HUES6 (cell line): Measurements from ENCODE around the gene IL1R1.

Experiments
- H3K27ac ChIP-seq: 2 replicates; pipeline ENCODE4 v1.7.0; 2013; ENCODE audit warnings: low read depth, mild to moderate bottlenecking, low read length, inconsistent platforms
- H3K27me3 ChIP-seq: 2 replicates; pipeline ENCODE4 v1.6.1; 2013; ENCODE audit warnings: low read length; ENCODE audit not compliant: control insufficient read depth, insufficient read depth
- H3K36me3 ChIP-seq: 2 replicates; pipeline ENCODE4 v1.6.1; 2013; ENCODE audit warnings: low read length; ENCODE audit not compliant: control insufficient read depth, insufficient read depth
- H3K4me1 ChIP-seq: 2 replicates; pipeline ENCODE4 v1.6.1; 2013; ENCODE audit warnings: low read length; ENCODE audit not compliant: control insufficient read depth, insufficient read depth
- H3K4me3 ChIP-seq: 2 replicates; pipeline ENCODE4 v1.5.1; 2013; ENCODE audit warnings: low read depth, low read length
- H3K9ac ChIP-seq: one replicate; pipeline ENCODE4 v1.6.1; 2013; ENCODE audit warnings: mild to moderate bottlenecking, low read length
- H3K9me3 ChIP-seq: 2 replicates; pipeline ENCODE4 v1.6.1; 2013; ENCODE audit warnings: low read depth, low read length; ENCODE audit not compliant: control insufficient read depth, insufficient read depth

The IL1R1 gene

GRCh38 chr2:102190430-102191107, 48.0 kb downstream of the IL1R1 start:
- Histone ChIP-seq H3K27ac (no peak overlapping the region), H3K27me3 (peaks cover 38% of the 10 kb centered on the region), H3K36me3 (no peaks in the 10 kb centered on the region), H3K9ac (no peak overlapping the region), H3K4me3 (no peak overlapping the region), H3K4me1 (peaks cover 5% of the 10 kb centered on the region; the same call in 1 of the 2 replicates), H3K9me3 (no peaks in the 10 kb centered on the region)

- no peak overlapping the region for H3K4me3 ChIP-seq
- H3K4me1 ChIP-seq: peaks cover 5% of the 10 kb centered on the region; the same call in 1 of the 2 replicates
- H3K27ac ChIP-seq: no peak overlapping the region
- H3K9me3 ChIP-seq: no peaks in the 10 kb centered on the region
- H3K36me3 ChIP-seq: no peaks in the 10 kb centered on the region
- no peak overlapping the region for H3K9ac ChIP-seq
- peaks cover 30% of the 10 kb centered on the region for H3K27me3 ChIP-seq
These were observed 49.0 kb downstream of the IL1R1 start for GRCh38 chr2:102191501-102191900.

DNA sequence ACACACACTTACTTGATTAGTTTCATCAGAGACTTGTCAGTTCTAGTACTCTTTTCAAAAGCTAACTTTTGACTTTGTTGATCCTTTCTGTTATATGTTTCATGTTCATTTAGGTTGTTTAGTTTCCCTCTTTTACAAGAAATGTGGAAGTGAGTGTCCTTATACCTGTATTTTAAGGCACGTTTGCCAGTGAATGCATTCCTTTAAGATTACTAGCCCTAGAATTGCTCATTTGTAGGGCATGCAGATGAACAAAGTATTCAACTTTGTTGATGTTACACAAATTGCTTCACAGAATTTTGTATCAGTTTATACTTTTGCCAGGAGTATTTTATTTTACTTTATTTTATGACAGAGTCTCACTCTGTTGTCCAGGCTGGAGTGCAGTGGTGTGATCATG, 50.5 kb downstream of the IL1R1 start:
- Histone ChIP-seq H3K9ac (no peak overlapping the region), H3K4me1 (no peaks in the 10 kb centered on the region), H3K4me3 (no peak overlapping the region), H3K27me3 (peaks cover 15% of the 10 kb centered on the region), H3K36me3 (no peaks in the 10 kb centered on the region), H3K9me3 (no peaks in the 10 kb centered on the region), H3K27ac (no peak overlapping the region)

DNA sequence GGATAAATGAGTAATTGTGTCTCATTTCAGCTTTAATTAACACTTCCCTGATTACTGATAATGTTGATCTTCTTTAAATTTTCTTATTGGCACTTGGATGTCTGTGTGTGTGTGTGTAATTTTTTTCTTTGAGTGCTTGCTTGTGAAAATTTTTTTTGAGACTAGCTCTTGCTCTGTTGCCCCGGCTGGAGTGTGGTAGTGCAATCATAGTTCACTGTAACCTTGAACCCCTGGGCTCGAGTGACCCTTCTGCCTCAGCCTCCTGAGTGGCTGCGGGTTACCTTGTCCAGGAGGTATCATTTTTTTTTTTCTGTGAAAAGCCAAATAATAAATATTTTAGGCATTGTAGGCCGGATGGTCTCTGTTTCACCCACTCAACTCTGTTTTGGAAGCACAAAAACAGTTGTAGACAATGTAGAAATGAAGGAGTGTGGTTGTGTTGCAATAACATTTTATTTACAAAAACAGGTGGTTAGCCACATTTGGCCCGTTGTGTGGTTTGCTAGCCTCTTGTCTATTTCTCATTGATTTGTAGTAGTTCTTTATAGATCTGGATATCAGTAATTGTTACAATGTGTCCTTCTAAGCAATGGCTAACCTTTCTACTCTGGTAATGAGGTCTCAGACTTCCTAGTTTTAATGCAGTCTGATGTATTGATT, 52.2 kb downstream of the IL1R1 start:
- Histone ChIP-seq H3K36me3 (no peaks in the 10 kb centered on the region), H3K27ac (no peak overlapping the region), H3K27me3 (peaks cover 3% of the 10 kb centered on the region; the same call in 1 of the 2 replicates), H3K4me3 (no peak overlapping the region), H3K9me3 (no peaks in the 10 kb centered on the region), H3K4me1 (no peaks in the 10 kb centered on the region), H3K9ac (no peak overlapping the region)

DNA sequence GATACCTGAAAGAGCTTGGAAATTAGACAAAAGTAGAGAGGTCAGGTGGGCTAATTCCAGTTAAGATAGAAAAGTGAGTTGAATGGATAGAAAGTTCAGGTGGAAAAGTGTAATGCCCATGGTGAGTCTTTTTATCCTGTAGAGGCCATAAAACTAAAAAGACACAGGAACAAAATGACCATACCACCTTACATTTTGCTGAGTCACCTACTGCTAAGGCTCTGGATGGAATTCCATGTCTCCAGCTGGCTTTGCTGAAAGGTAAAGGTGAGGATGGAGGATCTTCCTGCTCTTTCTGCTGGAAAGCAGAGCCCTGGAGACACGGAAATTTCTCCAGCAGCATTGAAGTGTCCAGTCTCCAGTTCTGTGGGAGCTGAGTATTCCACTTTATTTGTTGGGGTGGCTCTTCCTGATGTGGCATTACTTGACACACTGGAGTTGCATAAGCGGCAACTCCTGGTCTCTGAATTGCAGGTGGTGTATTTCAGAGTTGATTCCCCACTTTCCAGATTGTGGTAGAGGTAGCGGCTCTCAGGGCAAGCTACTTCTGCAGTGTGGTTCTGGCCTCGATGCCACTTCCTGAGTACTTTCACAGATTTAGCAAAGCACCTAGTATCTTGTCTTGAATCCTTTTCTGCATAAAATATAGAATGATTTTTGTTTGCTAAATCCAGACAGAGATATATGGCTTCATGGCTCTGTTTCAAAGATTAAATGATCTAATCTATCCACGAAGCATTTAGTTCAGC, 55.0 kb downstream of the IL1R1 start:
- no peaks in the 10 kb centered on the region for H3K9me3 ChIP-seq
- no peak overlapping the region for H3K27ac ChIP-seq
- H3K4me3 ChIP-seq: no peak overlapping the region

GRCh38 chr2:102200539-102200938, 58.0 kb downstream of the IL1R1 start:
- H3K9ac ChIP-seq: no peak overlapping the region
- H3K36me3 ChIP-seq: no peaks in the 10 kb centered on the region
- H3K9me3 ChIP-seq: no peaks in the 10 kb centered on the region
- no peaks in the 10 kb centered on the region for H3K27me3 ChIP-seq
- 0 out of 2 replicates have a peak, but pooled peaks cover 5% of the 10 kb centered on the region for H3K4me1 ChIP-seq
- H3K4me3 ChIP-seq: no peak overlapping the region
- no peak overlapping the region for H3K27ac ChIP-seq

More for the DNA sequence above, 55.0 kb downstream of the IL1R1 start:
- Histone ChIP-seq H3K27me3 (no peaks in the 10 kb centered on the region), H3K4me1 (0 out of 2 replicates have a peak, but pooled peaks cover 5% of the 10 kb centered on the region), H3K9ac (no peak overlapping the region), H3K36me3 (no peaks in the 10 kb centered on the region)

DNA sequence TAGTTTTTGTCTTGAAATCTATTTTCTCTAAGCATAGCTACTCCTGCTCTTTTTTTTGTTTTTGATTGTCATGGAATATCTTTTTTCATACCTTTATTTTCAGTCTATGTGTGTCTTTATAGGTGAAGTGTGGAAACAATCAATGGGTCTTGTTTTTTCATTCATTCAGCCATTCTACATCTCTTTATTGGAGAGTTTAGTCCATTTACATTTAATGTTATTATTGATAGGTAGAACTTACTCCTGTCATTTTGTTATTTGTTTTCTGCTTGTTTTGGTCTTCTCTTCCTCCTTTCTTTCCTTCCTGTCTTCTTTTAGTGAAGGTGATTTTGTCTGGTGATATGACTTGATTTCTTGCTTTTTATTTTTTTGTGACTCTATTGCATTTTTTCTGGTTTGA, 62.1 kb downstream of the IL1R1 start:
- H3K9me3 ChIP-seq: no peaks in the 10 kb centered on the region
- H3K27me3 ChIP-seq: no peaks in the 10 kb centered on the region
- H3K36me3 ChIP-seq: no peaks in the 10 kb centered on the region
- no peak overlapping the region for H3K4me3 ChIP-seq
- H3K27ac ChIP-seq: no peak overlapping the region
- H3K4me1 ChIP-seq: 0 out of 2 replicates have a peak, but pooled peaks cover 5% of the 10 kb centered on the region
- H3K9ac ChIP-seq: no peak overlapping the region

DNA sequence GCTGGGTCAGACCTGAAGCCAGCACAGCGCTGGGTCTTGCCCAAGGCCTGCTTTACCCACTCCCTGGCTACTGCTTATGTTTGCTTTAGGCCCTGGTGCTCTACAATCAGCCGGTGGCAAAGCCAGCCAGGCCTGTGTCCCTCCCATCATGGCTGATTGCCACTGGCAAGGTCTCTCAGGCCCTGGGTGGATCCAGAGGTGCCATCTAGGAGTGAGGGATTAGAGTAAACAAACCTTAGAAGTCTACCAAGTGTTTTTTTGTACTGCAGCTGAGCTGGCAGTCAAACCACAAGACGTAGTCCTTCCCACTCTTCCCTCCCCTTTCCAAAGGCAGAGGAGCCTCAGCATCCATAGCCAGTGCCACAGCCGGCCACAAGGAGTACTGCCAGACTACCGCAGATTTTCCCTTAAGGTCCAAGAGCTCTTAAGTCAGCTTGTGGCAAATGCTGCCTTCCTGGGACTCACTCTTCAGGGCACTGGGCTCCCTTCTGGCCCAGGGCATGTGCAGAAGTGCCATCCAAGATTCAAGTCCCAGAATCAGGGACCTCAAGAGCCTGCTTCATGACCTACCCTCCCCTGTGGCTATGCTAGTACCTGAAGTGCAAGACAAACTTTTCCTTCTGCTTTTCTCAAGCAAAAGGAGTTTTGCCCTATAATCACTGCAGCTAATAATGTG, 64.3 kb downstream of the IL1R1 start:
- Histone ChIP-seq H3K9me3 (no peaks in the 10 kb centered on the region), H3K9ac (no peak overlapping the region), H3K36me3 (no peaks in the 10 kb centered on the region), H3K4me1 (no peaks in the 10 kb centered on the region), H3K27ac (no peak overlapping the region), H3K27me3 (no peaks in the 10 kb centered on the region), H3K4me3 (no peak overlapping the region)

DNA sequence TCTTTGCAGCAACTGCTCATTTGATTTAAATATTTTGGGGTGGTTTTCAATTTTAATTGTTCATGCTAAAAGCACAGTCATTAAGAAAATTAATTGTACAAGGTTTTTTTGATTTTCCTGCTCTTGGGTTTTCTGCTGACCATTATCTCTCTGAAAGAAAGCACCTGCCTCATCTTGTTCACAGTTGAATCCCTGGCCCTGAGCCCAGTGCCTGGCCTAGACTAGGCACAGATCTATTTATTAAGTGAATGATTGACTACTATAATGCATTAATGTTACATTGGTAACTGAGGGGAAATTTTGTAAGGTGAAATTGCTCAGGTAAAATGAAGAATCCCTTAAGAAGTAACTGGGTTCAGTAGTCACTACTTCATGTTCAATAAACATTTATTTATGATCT, 66.2 kb downstream of the IL1R1 start:
- Histone ChIP-seq H3K9me3 (no peaks in the 10 kb centered on the region), H3K9ac (no peak overlapping the region), H3K4me3 (no peak overlapping the region), H3K27ac (no peak overlapping the region), H3K27me3 (no peaks in the 10 kb centered on the region), H3K4me1 (no peaks in the 10 kb centered on the region), H3K36me3 (no peaks in the 10 kb centered on the region)

DNA sequence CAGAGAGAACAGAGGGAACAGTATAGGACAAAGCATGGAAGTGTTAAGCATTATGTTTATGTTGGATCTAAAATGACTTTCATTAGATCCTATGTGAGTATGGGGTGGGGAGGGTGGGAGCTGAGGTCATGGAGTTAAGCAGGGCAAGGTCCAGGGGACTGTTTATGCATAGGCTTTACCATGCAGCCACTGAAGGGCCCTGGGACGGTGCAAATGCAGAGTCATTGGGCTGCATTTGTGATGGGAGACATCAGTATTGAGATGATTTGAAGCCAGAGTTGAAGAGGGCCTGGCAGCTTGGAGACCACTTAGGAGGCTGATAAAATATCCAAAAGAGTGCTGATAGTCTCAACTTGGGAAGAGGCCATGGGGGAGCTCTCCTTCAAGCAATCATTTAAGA, 66.9 kb downstream of the IL1R1 start:
- Histone ChIP-seq H3K36me3 (no peaks in the 10 kb centered on the region), H3K27ac (no peak overlapping the region), H3K27me3 (no peaks in the 10 kb centered on the region), H3K4me3 (no peak overlapping the region), H3K9ac (no peak overlapping the region), H3K4me1 (no peaks in the 10 kb centered on the region), H3K9me3 (no peaks in the 10 kb centered on the region)
